Upper lobe of left lung (tissue), 4 donors: ENCODE measurements around the gene IL20RB.

ENCODE experiments used
- CTCF ChIP-seq, 6 experiments: fragments of 450-650 bp in 4 of 6; fragments of 200-600 bp in 2 of 6; sonication (generic) in 2 of 6; IDR thresholded peaks; one replicate each; pipeline ENCODE4 v1.5.1; 2016 to 2019; ENCODE audit warnings: antibody characterized with exemption in 6 of 6
- POLR2A ChIP-seq, 4 donors: fragments of 450-650 bp; IDR thresholded peaks; one replicate each; pipeline ENCODE4 v1.5.1; 2016 to 2017; ENCODE audit warnings: antibody characterized with exemption in 4 of 4, mild to moderate bottlenecking in 2 of 4
- POLR2AphosphoS5 ChIP-seq, 2 donors: sonication (generic); formaldehyde crosslinking; IDR thresholded peaks; one replicate each; pipeline ENCODE4 v1.5.1; 2017; ENCODE audit warnings: antibody characterized with exemption in 2 of 2

- no peak for TF ChIP-seq CTCF (IDR thresholded peaks at IDR 0.05)
- TF ChIP-seq POLR2A (IDR thresholded peaks at IDR 0.05), result no peak
- no peak for TF ChIP-seq POLR2AphosphoS5 (IDR thresholded peaks at IDR 0.05)
These were observed 15.0 kb upstream of the IL20RB start for GRCh38 chr3:136942803-136943202.
